Natural killer cell (primary cell): ENCODE results near the gene SEMA5A. TPM values are rescaled to one million over a fixed set of nuclear protein-coding genes. Genes with fewer than 3 reads are reported as not detected.

ENCODE experiments used
- ATAC-seq, 3 donors: fragments of 150-1000 bp in 2 of 3; fragments of 200-7000 bp in 1 of 3; cut with Tn5 transposase; 1 replicate in 1 of 3; 2 replicates in 2 of 3; pipeline ENCODE4 v1.10.0; 2021; ENCODE audit warnings: mild to moderate bottlenecking in 2 of 3, moderate library complexity in 2 of 3
- DNase-seq, 2 donors: peaks; one replicate each; pipeline versions ENCODE4 v3.0.0 to v3.0.0-alpha.2; 2013 to 2021; ENCODE audit warnings: mixed read lengths in 1 of 2
- H3K27ac ChIP-seq: one replicate; pipeline ENCODE4 v1.5.1; 2013; ENCODE audit warnings: mild to moderate bottlenecking, low read length
- H3K27me3 ChIP-seq: one replicate; pipeline ENCODE4 v1.6.1; 2013; ENCODE audit warnings: low read length; ENCODE audit not compliant: control insufficient read depth, insufficient read depth
- H3K36me3 ChIP-seq: one replicate; pipeline ENCODE4 v1.6.1; 2013; ENCODE audit warnings: low read length; ENCODE audit not compliant: control insufficient read depth, insufficient read depth
- H3K4me1 ChIP-seq: one replicate; pipeline ENCODE4 v1.6.1; 2013; ENCODE audit warnings: low read length; ENCODE audit not compliant: control insufficient read depth, insufficient read depth
- H3K4me3 ChIP-seq: one replicate; pipeline ENCODE4 v1.5.1; 2013; ENCODE audit warnings: low read length
- H3K9me3 ChIP-seq: one replicate; pipeline ENCODE4 v1.6.1; 2013; ENCODE audit warnings: low read length; ENCODE audit not compliant: control insufficient read depth, insufficient read depth
- H3K27ac Mint-ChIP-seq, 2 donors: one replicate each; pipeline ENCODE4 v1.8.0; 2022; ENCODE audit warnings: mild to moderate bottlenecking in 2 of 2, mixed read lengths in 2 of 2, moderate library complexity in 1 of 2
- H3K27me3 Mint-ChIP-seq, 2 donors: one replicate each; pipeline ENCODE4 v1.8.0; 2022; ENCODE audit warnings: low read depth in 2 of 2, mixed read lengths in 2 of 2
- H3K36me3 Mint-ChIP-seq: one replicate; pipeline ENCODE4 v1.8.0; 2022; ENCODE audit warnings: mixed read lengths
- H3K4me1 Mint-ChIP-seq, 2 donors: one replicate each; pipeline ENCODE4 v1.8.0; 2022; ENCODE audit warnings: mixed read lengths in 2 of 2
- H3K4me3 Mint-ChIP-seq: one replicate; pipeline ENCODE4 v1.8.0; 2022; ENCODE audit warnings: mild to moderate bottlenecking, moderate library complexity, mixed read lengths
- H3K9me3 Mint-ChIP-seq, 2 donors: one replicate each; pipeline ENCODE4 v1.8.0; 2022; ENCODE audit warnings: mixed read lengths in 2 of 2
- CTCF ChIP-seq: fragments of 200-600 bp; IDR thresholded peaks from one replicate; pipeline ENCODE4 v1.8.0; 2022; ENCODE audit warnings: antibody characterized with exemption
- WGBS: methylation state at CpG from one replicate; pipeline ENCODE4 v1.1.7; 2013; ENCODE audit warnings: missing lambda C conversion rate; ENCODE audit not compliant: insufficient coverage; 5-methylcytosine and 5-hydroxymethylcytosine counted together
- intact Hi-C: fragments of 100-400 bp; cut with micrococcal nuclease; formaldehyde crosslinking; loops from one replicate; pipeline ENCODE4 v1.14.2; 2022
- total RNA-seq, 4 donors: library from RNA; stranded (reverse); fragments of 120-200 nt in 1 of 4; gene quantifications; one replicate each; pipeline versions ENCODE4 v1.2.3 to v1.2.4, GENCODE V29; 2013 to 2022

The SEMA5A gene
- total RNA-seq, 3 donors from 2014 or later (not counting 1 experiment from before 2014, with no cell fraction given), result 0.15 TPM; not detected in 2

DNA sequence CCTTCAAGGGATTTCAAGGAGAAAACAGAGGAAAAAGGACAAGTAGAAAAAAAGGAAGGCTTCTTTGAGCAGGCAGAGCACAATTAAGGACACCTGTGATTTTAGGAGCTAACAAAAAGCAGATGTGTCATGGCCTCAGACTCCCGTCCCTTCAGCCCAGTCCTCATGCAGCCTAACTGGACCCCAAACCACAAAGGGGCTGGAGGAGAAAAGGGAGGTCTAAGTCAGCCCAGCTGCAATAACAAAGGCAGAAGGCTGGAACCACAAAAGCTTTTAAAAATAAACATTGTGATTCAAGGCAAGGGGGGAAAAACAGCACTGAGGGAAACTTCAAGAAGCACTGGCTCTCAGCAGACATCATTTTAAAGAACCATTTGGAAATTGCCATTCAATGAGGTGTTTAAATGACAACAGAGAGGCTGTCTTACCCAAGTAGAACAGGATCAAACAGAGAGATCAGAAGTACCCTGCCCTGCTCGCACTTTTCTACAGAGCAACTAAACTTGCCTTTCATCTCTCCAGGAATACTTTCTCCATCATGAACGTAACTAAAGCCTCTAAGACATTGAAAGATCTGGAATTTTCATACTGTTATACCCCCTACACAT lies 89.3 kb downstream of the SEMA5A start:
- Histone ChIP-seq H3K9me3 (peaks cover 7% of the 10 kb centered on the region), H3K27ac (no peak overlapping the region), H3K36me3 (no peaks in the 10 kb centered on the region), H3K4me3 (no peak overlapping the region), H3K4me1 (no peaks in the 10 kb centered on the region), H3K27me3 (no peaks in the 10 kb centered on the region)
- TF ChIP-seq CTCF, result no peak
- 74% methylated on average over 2 of the region's 3 CpGs for WGBS
- H3K4me3 Mint-ChIP-seq, result no peak overlapping the region
- no peak overlapping the region for H3K27ac Mint-ChIP-seq
- no peaks in the 10 kb centered on the region for H3K27me3 Mint-ChIP-seq
- no peaks in the 10 kb centered on the region for H3K4me1 Mint-ChIP-seq
- no peaks in the 10 kb centered on the region for H3K36me3 Mint-ChIP-seq
- H3K9me3 Mint-ChIP-seq, result peaks cover 6 to 7% of the 10 kb centered on the region in 2 donors
- intact Hi-C loops, result no loop called here
- no peak for DNase-seq
- ATAC-seq, result no peak

DNA sequence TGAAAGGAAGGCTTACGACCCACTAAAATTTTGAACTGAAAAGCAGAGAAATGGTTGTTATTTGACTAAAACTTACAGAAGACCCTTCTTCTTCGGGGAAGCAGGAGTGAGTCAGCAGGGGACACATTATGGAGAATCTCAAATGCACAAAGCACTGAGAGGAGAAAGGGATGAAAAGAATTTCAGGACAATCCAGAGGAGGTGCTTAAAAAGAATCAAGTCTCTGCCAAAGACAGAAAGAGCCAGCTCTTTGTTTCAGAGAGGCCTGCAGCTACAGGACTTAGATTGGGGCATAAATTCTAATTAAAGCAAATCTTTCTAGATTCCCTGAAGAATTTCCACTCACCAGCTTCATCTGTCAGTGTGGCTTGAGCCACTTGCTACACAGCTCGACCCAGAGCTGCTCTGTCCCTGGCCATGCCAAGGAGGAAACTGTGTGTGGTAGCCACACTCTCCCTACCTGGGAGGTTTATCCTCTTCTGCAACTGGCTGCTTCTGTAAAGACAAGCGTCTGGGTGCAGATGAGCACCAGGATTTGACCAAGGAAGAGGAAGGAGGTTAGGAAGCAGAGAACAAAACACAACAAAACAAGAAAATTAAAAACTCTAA lies 89.9 kb downstream of the SEMA5A start:
- Histone ChIP-seq H3K9me3 (peaks cover 7% of the 10 kb centered on the region), H3K4me1 (no peaks in the 10 kb centered on the region), H3K27me3 (no peaks in the 10 kb centered on the region), H3K4me3 (no peak overlapping the region), H3K36me3 (no peaks in the 10 kb centered on the region), H3K27ac (no peak overlapping the region)
- H3K27me3 Mint-ChIP-seq, result no peaks in the 10 kb centered on the region
- TF ChIP-seq CTCF, result no peak
- no peaks in the 10 kb centered on the region for H3K36me3 Mint-ChIP-seq
- H3K4me1 Mint-ChIP-seq, result no peaks in the 10 kb centered on the region
- ATAC-seq (no peak), DNase-seq (no peak)
- no peak overlapping the region for H3K27ac Mint-ChIP-seq
- H3K4me3 Mint-ChIP-seq, result no peak overlapping the region
- H3K9me3 Mint-ChIP-seq, result peaks cover 6 to 7% of the 10 kb centered on the region in 2 donors
- intact Hi-C loops, result no loop called here
- WGBS, result 68% methylated on average over 3 of the region's 4 CpGs

DNA sequence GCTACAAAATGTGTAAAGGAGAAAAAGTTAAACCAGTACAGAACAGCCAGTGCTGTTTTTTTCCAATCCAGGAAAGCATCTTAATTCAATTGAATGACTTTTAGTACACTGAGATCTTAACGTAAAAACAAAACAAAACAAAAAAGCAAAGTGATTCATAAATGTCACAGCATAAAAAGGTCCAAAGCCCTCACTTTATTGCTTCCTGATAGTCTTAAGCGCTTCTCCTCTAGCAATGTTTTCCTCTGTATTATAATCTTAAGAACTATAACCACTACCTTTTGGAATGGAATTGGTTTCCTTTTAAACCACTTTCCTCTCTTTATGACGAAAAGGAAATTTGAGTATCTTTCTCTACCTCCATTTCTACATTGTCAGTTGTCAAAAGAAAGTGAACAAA lies 91.4 kb downstream of the SEMA5A start:
- TF ChIP-seq CTCF, result no peak
- H3K27me3 ChIP-seq, result no peaks in the 10 kb centered on the region
- H3K36me3 Mint-ChIP-seq, result no peaks in the 10 kb centered on the region
- H3K9me3 ChIP-seq, result peaks cover 7% of the 10 kb centered on the region
- H3K27me3 Mint-ChIP-seq, result no peaks in the 10 kb centered on the region
- no peak overlapping the region for H3K4me3 Mint-ChIP-seq
- no peak overlapping the region for H3K27ac ChIP-seq
- intact Hi-C loops, result no loop called here
- DNase-seq (no peak), ATAC-seq (no peak)
- no peaks in the 10 kb centered on the region for H3K4me1 Mint-ChIP-seq
- H3K4me1 ChIP-seq, result no peaks in the 10 kb centered on the region
- WGBS, result 64% methylated on average over 2 of the region's 3 CpGs
- no peak overlapping the region for H3K4me3 ChIP-seq
- H3K9me3 Mint-ChIP-seq, result peaks cover 6 to 11% of the 10 kb centered on the region in 2 donors
- H3K36me3 ChIP-seq, result no peaks in the 10 kb centered on the region
- no peak overlapping the region for H3K27ac Mint-ChIP-seq

DNA sequence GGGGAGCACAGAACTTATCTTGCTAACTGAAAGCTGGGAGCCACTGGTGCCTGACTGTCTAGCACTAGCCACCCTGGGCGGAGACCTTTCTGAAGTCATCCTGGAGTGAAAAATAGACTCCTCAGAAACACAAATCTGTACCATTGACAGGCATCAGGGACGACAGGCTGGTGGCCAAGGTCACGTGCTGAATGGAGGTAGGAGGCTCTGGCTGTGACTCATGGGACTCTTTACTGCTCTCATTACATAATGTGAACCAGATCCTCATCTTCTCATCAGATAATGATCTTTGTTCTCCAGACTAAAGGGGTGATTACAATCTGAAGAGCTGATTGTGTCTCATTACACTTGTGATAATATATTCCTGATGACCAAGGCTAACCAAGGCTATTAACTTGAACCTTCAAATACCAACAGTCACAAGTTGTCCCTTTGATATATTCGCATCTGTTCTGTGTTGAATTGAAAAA lies 91.8 kb downstream of the SEMA5A start:
- Mint-ChIP-seq H3K27me3 (no peaks in the 10 kb centered on the region), H3K4me3 (no peak overlapping the region), H3K36me3 (peaks cover 2% of the 10 kb centered on the region), H3K4me1 (no peaks in the 10 kb centered on the region), H3K9me3 (peaks cover 6 to 14% of the 10 kb centered on the region in 2 donors), H3K27ac (no peak overlapping the region)
- TF ChIP-seq CTCF, result no peak
- no peaks in the 10 kb centered on the region for H3K27me3 ChIP-seq
- 77% methylated on average over 3 of the region's 4 CpGs for WGBS
- H3K27ac ChIP-seq, result no peak overlapping the region
- H3K36me3 ChIP-seq, result no peaks in the 10 kb centered on the region
- H3K4me3 ChIP-seq, result no peak overlapping the region
- DNase-seq (no peak), ATAC-seq (no peak)
- intact Hi-C loops, result no loop called here
- peaks cover 5% of the 10 kb centered on the region for H3K9me3 ChIP-seq
- H3K4me1 ChIP-seq, result no peaks in the 10 kb centered on the region
